ENCODE results near the gene SUMF1. TPM values are rescaled to one million over a fixed set of nuclear protein-coding genes. Genes with fewer than 3 reads are reported as not detected.

The SUMF1 gene
- total RNA-seq, 1 experiment from 2014 or later = 26.6 TPM

GRCh38 chr3:4425055-4425454 is 42.0 kb downstream of the SUMF1 start:
- RAD21 ChIA-PET (ENCODE audit: low non-redundant PET in 1 of 2, low total read pairs in 2 of 2, uncharacterized antibody in 2 of 2, unreplicated experiment in 2 of 2) = no interaction called here
- Histone ChIP-seq H3K79me2 (ENCODE audit: insufficient read depth, low read length) (no peaks in the 10 kb centered on the region), H3K4me3 (replicated peaks in 1 of 2; ENCODE audit: low read depth in 1 of 2, low read length in 2 of 2) (no peak overlapping the region), H2AFZ (ENCODE audit: low read depth, low read length, poor library complexity, severe bottlenecking) (no peak overlapping the region), H4K20me1 (ENCODE audit: insufficient read depth) (no peaks in the 10 kb centered on the region), H3K36me3 (ENCODE audit: control insufficient read depth in 1 of 2, insufficient read depth in 2 of 2, low read length in 2 of 2) (no peaks in the 10 kb centered on the region), H3K4me2 (ENCODE audit: low read length) (no peak overlapping the region), H3K9me2 (ENCODE audit: insufficient read depth) (no peaks in the 10 kb centered on the region), H3K4me1 (ENCODE audit: control insufficient read depth in 1 of 2, insufficient read depth in 2 of 2, low read length in 2 of 2) (peaks cover 0 to 6% of the 10 kb centered on the region in 2 experiments; a peak in 1 of 4 replicates), H3K27me3 (ENCODE audit: insufficient read depth, low read length) (no peaks in the 10 kb centered on the region), H3K9ac (ENCODE audit: low read length) (no peak overlapping the region), H3K9me3 (ENCODE audit: control insufficient read depth in 1 of 2, insufficient read depth in 1 of 2, low read depth in 1 of 2, low read length in 2 of 2) (no peaks in the 10 kb centered on the region), H3K27ac (ENCODE audit: low read depth, low read length) (no peak overlapping the region)
- BruUV-seq (replicated peaks) = no TSS peak
- CTCF ChIA-PET = no interaction called here
- no peak for TF ChIP-seq EZH2 (IDR thresholded peaks at IDR 0.05)
- TF ChIP-seq SIN3A (IDR thresholded peaks at IDR 0.05; ENCODE audit: low read depth) = no peak
- no peak for TF ChIP-seq JUND (IDR thresholded peaks at IDR 0.05)
- no peak for TF ChIP-seq REST (IDR thresholded peaks at IDR 0.05; ENCODE audit: low read depth)
- TF ChIP-seq SRF (IDR thresholded peaks at IDR 0.05; ENCODE audit: low read depth) = no peak
- no peak for TF ChIP-seq MAX (IDR thresholded peaks at IDR 0.05)
- no peak for TF ChIP-seq YY1 (IDR thresholded peaks at IDR 0.05; ENCODE audit: extremely low read depth, insufficient replicate concordance, low read depth, low read length)
- TF ChIP-seq CBX3 (IDR thresholded peaks at IDR 0.05; ENCODE audit: low read depth) = no peak
- TF ChIP-seq, protein P1, sequence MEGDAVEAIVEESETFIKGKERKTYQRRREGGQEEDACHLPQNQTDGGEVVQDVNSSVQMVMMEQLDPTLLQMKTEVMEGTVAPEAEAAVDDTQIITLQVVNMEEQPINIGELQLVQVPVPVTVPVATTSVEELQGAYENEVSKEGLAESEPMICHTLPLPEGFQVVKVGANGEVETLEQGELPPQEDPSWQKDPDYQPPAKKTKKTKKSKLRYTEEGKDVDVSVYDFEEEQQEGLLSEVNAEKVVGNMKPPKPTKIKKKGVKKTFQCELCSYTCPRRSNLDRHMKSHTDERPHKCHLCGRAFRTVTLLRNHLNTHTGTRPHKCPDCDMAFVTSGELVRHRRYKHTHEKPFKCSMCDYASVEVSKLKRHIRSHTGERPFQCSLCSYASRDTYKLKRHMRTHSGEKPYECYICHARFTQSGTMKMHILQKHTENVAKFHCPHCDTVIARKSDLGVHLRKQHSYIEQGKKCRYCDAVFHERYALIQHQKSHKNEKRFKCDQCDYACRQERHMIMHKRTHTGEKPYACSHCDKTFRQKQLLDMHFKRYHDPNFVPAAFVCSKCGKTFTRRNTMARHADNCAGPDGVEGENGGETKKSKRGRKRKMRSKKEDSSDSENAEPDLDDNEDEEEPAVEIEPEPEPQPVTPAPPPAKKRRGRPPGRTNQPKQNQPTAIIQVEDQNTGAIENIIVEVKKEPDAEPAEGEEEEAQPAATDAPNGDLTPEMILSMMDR (IDR thresholded peaks at IDR 0.05 in 2 of 3, conservative IDR thresholded peaks at IDR 0.05 in 1 of 3; ENCODE audit: borderline replicate concordance in 1 of 3, insufficient read depth in 1 of 3, low read depth in 2 of 3, low read length in 2 of 3) = no peak
- no peak for TF ChIP-seq ZFX (IDR thresholded peaks at IDR 0.05)
- no peak for TF ChIP-seq CEBPB (IDR thresholded peaks at IDR 0.05; ENCODE audit: low read depth)
- POLR2A ChIA-PET = no interaction called here
- no peak for DNase-seq (ENCODE audit: low read depth, low spot score)
- ATAC-seq = no peak
- intact Hi-C loops (cut with micrococcal nuclease) = no loop called here
